Hepatocyte (in vitro differentiated cells): ENCODE data around the gene TRAF7.

Experiments
- EZH2 ChIP-seq: fragments of 200-600 bp; sonication (generic); IDR thresholded peaks from 2 replicates; pipeline ENCODE4 v1.6.1; 2016; ENCODE audit warnings: antibody characterized with exemption, mild to moderate bottlenecking, borderline replicate concordance
- TF ChIP-seq, protein P1 (sequence below): fragments of 200-600 bp; sonication (generic); IDR thresholded peaks from 2 replicates; pipeline ENCODE4 v1.5.1; 2016; ENCODE audit warnings: antibody characterized with exemption, mild to moderate bottlenecking; ENCODE audit not compliant: poor library complexity

DNA sequence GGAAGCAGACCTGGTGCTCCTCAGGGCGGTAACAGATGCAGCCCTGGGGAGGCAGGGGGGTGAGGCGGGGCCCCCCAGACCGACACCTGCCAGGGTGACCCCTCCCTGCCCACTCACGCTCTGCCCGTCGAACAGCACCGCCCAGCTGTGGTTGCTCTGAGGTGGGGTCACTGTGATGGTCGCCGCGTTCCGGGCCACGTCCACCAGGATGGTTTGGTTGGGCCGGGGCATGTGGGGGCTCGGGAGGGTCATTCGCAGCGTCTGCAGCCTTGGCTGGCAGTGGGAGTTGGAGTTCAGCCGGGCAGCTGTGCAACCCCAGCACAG lies 54.4 kb downstream of the TRAF7 start:
- TF ChIP-seq, protein P1, sequence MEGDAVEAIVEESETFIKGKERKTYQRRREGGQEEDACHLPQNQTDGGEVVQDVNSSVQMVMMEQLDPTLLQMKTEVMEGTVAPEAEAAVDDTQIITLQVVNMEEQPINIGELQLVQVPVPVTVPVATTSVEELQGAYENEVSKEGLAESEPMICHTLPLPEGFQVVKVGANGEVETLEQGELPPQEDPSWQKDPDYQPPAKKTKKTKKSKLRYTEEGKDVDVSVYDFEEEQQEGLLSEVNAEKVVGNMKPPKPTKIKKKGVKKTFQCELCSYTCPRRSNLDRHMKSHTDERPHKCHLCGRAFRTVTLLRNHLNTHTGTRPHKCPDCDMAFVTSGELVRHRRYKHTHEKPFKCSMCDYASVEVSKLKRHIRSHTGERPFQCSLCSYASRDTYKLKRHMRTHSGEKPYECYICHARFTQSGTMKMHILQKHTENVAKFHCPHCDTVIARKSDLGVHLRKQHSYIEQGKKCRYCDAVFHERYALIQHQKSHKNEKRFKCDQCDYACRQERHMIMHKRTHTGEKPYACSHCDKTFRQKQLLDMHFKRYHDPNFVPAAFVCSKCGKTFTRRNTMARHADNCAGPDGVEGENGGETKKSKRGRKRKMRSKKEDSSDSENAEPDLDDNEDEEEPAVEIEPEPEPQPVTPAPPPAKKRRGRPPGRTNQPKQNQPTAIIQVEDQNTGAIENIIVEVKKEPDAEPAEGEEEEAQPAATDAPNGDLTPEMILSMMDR = no peak
- no peak for TF ChIP-seq EZH2
